ENCODE data around the gene AP1S1. TPM values are rescaled to one million over a fixed set of nuclear protein-coding genes. Genes with fewer than 3 reads are reported as not detected.

AP1S1 gene
- total RNA-seq, result 100 and 148 TPM in 2 replicates

GRCh38 chr7:101153969-101154692 is at the start of gene AP1S1:
Gene AP1S1, plus strand, starts transcription at chr7:101154476. Its CDS starts 39 bp downstream, at chr7:101154515.

GRCh38 chr7:101126651-101127459 is 27.4 kb upstream of the AP1S1 start, which contains the start of gene SERPINE1:
Gene SERPINE1, plus strand, starts transcription at chr7:101127104. Its CDS starts 1,290 bp downstream, at chr7:101128394.

GRCh38 chr7:101165075-101165957 is 11.0 kb downstream of the AP1S1 start, which contains the start of gene VGF:
Gene VGF, minus strand, starts transcription at chr7:101165569. Its CDS starts 726 bp downstream, at chr7:101164843.

GRCh38 chr7:101180130-101180755 is 26.0 kb downstream of the AP1S1 start, which contains the start of gene NAT16:
Gene NAT16, minus strand, starts transcription at chr7:101180293. Its CDS starts 5,486 bp downstream, at chr7:101174807.

GRCh38 chr7:101200862-101201599 is 46.8 kb downstream of the AP1S1 start, which contains the start of gene MOGAT3:
Gene MOGAT3, minus strand, starts transcription at chr7:101201036. Its CDS starts 182 bp downstream, at chr7:101200854.

Small RNAs within 50 kb of the gene (small RNA-seq; reads per million reads assigned to genes)
- not detected for gene MIR4653 (ENCODE audit: low replicate concordance)

Other genes with a start within 250 kb of the AP1S1 start
- not detected in 2 replicates for gene MUC3A, start 204.9 kb upstream of the AP1S1 start, total RNA-seq
- gene MUC12, start 184.9 kb upstream of the AP1S1 start, total RNA-seq, result 0.43 TPM in 1 of 2 replicates, not detected in the other
- not detected in 2 replicates for gene MUC17, start 134.4 kb upstream of the AP1S1 start, total RNA-seq
- gene TRIM56, start 69.0 kb upstream of the AP1S1 start, total RNA-seq, result 12.9 and 18.8 TPM in 2 replicates
- gene SERPINE1, start 27.4 kb upstream of the AP1S1 start, total RNA-seq, result 1,212 and 2,489 TPM in 2 replicates
- not detected in 2 replicates for gene VGF, start 11.1 kb downstream of the AP1S1 start, total RNA-seq
- not detected in 2 replicates for gene NAT16, start 25.8 kb downstream of the AP1S1 start, total RNA-seq
- not detected in 2 replicates for gene MOGAT3, start 46.6 kb downstream of the AP1S1 start, total RNA-seq
- 101 and 108 TPM in 2 replicates for gene PLOD3, start 63.1 kb downstream of the AP1S1 start, total RNA-seq
- 70.2 and 76.6 TPM in 2 replicates for gene ZNHIT1, start 63.7 kb downstream of the AP1S1 start, total RNA-seq
- gene CLDN15, start 83.3 kb downstream of the AP1S1 start, total RNA-seq, result 3.6 and 5.9 TPM in 2 replicates
- 97.4 and 164 TPM in 2 replicates for gene FIS1, start 90.6 kb downstream of the AP1S1 start, total RNA-seq
- gene IFT22, start 167.3 kb downstream of the AP1S1 start, total RNA-seq, result 24.2 and 32.4 TPM in 2 replicates
- not detected in 2 replicates for gene COL26A1, start 208.4 kb downstream of the AP1S1 start, total RNA-seq

Measured in placental pericyte (primary cell).